ENCODE measurements around the gene ADCY7. TPM values are rescaled to one million over a fixed set of nuclear protein-coding genes. Genes with fewer than 3 reads are reported as not detected.

Gene ADCY7
- total RNA-seq, 1 donor, result 26.0 TPM

- TF ChIP-seq, protein P1, sequence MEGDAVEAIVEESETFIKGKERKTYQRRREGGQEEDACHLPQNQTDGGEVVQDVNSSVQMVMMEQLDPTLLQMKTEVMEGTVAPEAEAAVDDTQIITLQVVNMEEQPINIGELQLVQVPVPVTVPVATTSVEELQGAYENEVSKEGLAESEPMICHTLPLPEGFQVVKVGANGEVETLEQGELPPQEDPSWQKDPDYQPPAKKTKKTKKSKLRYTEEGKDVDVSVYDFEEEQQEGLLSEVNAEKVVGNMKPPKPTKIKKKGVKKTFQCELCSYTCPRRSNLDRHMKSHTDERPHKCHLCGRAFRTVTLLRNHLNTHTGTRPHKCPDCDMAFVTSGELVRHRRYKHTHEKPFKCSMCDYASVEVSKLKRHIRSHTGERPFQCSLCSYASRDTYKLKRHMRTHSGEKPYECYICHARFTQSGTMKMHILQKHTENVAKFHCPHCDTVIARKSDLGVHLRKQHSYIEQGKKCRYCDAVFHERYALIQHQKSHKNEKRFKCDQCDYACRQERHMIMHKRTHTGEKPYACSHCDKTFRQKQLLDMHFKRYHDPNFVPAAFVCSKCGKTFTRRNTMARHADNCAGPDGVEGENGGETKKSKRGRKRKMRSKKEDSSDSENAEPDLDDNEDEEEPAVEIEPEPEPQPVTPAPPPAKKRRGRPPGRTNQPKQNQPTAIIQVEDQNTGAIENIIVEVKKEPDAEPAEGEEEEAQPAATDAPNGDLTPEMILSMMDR (IDR thresholded peaks at IDR 0.05; ENCODE audit: insufficient read depth, low read length), result no peak
- DNase-seq (ENCODE audit: low read depth), result no peak
- no peak overlapping the region for H3K4me3 ChIP-seq (ENCODE audit: low read depth, low read length)
Observed at GRCh38 chr16:50261707-50262235, 4.6 kb upstream of the ADCY7 start.

- DNase-seq (ENCODE audit: low read depth), result no peak
- H3K4me3 ChIP-seq (ENCODE audit: low read depth, low read length), result no peak overlapping the region
- TF ChIP-seq, protein P1 (IDR thresholded peaks at IDR 0.05; ENCODE audit: insufficient read depth, low read length), result no peak
Observed at GRCh38 chr16:50263060-50263909, 3.1 kb upstream of the ADCY7 start.

- TF ChIP-seq, protein P1 (IDR thresholded peaks at IDR 0.05; ENCODE audit: insufficient read depth, low read length), result no peak
- DNase-seq (ENCODE audit: low read depth), result peak; percentile 45
- no peak overlapping the region for H3K4me3 ChIP-seq (ENCODE audit: low read depth, low read length)
Observed at GRCh38 chr16:50263940-50264929, 2.1 kb upstream of the ADCY7 start.

- no peak for DNase-seq (ENCODE audit: low read depth)
- TF ChIP-seq, protein P1 (IDR thresholded peaks at IDR 0.05; ENCODE audit: insufficient read depth, low read length), result peak; percentile 23
- no peak overlapping the region for H3K4me3 ChIP-seq (ENCODE audit: low read depth, low read length)
Observed at GRCh38 chr16:50265260-50265659, 1.1 kb upstream of the ADCY7 start.

GRCh38 chr16:50265716-50266336, 525 bp upstream of the ADCY7 start:
- peak overlapping the region; percentile 18 for H3K4me3 ChIP-seq (ENCODE audit: low read depth, low read length)
- TF ChIP-seq, protein P1 (IDR thresholded peaks at IDR 0.05; ENCODE audit: insufficient read depth, low read length), result no peak
- DNase-seq (ENCODE audit: low read depth), result no peak

DNA sequence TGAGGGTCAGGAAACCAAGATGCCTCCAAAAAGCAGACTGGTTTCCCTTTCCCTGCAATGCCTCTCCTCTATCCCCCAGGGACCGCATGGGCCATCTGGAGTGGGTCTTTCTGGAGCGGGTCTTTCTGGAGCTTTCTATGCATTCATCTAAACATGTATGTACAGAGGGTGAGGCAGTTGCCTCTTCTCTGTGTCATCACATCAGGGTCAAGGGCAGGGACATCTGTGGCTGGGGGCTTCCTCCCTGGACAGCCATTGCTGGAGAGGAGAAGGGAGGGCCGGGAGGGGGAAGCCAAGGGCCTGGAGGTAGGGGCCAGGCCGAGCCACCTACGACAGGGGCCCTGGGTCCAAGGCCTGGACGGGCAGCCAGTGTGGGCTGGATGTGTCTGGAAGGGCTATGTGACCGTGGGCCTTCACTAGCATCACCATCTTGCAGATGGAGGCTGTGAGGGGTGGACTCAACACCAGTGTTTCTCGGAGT, 840 bp downstream of the ADCY7 start:
- no peak for DNase-seq (ENCODE audit: low read depth)
- H3K4me3 ChIP-seq (ENCODE audit: low read depth, low read length), result peak overlapping the region; percentile 69
- TF ChIP-seq, protein P1 (IDR thresholded peaks at IDR 0.05; ENCODE audit: insufficient read depth, low read length), result no peak
